C4-2B (cell line): Measurements from ENCODE around the gene IGLL5.
"Not testable (repeated sequence)": the region's sequence is repeated elsewhere in the genome, so short reads cannot be mapped to it uniquely, and the experiment has no call there.

Source experiments
- CTCF ChIP-seq: fragments of 450-650 bp; conservative IDR thresholded peaks from 2 replicates; pipeline ENCODE4 v1.5.1; 2017; ENCODE audit warnings: mild to moderate bottlenecking
- ZFX ChIP-seq: fragments of 450-650 bp; IDR thresholded peaks from 2 replicates; pipeline ENCODE4 v1.6.1; 2017

- TF ChIP-seq CTCF, ZFX: not testable (repeated sequence)
Observed at GRCh38 chr22:22922092-22922953, 34.7 kb downstream of the IGLL5 start.
